Fibroblast of lung (primary cell): Measurements from ENCODE around the gene U2AF2.

Experiments used
- EZH2 ChIP-seq: IDR thresholded peaks from 2 replicates; pipeline ENCODE4 v1.5.1; 2012; ENCODE audit warnings: low read length, control low read depth, mild to moderate bottlenecking; ENCODE audit errors: missing control alignments
- TF ChIP-seq, protein P1 (sequence below), 2 donors: IDR thresholded peaks in 1 of 2; conservative IDR thresholded peaks in 1 of 2; 1 replicate in 1 of 2; 2 replicates in 1 of 2; pipeline ENCODE4 v1.5.1; 2011 to 2012; ENCODE audit warnings: low read length in 2 of 2, control low read depth in 1 of 2, inconsistent platforms in 1 of 2, low read depth in 1 of 2, mild to moderate bottlenecking in 1 of 2

DNA sequence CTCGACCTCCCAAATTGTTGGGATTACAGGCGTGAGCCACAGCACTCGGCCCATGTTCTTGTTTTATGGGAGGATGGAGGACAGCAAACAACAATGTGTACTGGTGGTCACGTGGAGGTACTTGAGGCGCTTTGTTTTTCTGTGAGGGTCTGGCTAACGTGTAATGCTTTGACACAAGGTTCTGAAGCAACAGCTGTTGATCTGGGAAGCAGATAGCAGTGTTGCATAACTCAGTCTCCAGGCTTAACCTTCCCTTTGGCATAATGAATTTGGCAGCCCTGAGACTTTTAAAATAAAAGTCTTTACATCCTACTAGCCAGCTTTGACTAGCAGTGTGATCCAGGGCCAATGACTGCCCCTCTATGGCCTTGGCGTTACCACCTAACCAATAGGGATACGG is 21.0 kb upstream of the U2AF2 start:
- TF ChIP-seq, protein P1, sequence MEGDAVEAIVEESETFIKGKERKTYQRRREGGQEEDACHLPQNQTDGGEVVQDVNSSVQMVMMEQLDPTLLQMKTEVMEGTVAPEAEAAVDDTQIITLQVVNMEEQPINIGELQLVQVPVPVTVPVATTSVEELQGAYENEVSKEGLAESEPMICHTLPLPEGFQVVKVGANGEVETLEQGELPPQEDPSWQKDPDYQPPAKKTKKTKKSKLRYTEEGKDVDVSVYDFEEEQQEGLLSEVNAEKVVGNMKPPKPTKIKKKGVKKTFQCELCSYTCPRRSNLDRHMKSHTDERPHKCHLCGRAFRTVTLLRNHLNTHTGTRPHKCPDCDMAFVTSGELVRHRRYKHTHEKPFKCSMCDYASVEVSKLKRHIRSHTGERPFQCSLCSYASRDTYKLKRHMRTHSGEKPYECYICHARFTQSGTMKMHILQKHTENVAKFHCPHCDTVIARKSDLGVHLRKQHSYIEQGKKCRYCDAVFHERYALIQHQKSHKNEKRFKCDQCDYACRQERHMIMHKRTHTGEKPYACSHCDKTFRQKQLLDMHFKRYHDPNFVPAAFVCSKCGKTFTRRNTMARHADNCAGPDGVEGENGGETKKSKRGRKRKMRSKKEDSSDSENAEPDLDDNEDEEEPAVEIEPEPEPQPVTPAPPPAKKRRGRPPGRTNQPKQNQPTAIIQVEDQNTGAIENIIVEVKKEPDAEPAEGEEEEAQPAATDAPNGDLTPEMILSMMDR (conservative IDR thresholded peaks at IDR 0.05 in 1 of 2, IDR thresholded peaks at IDR 0.05 in 1 of 2; ENCODE audit: low read depth in 1 of 2, low read length in 2 of 2): no peak
- no peak for TF ChIP-seq EZH2
